HepG2 (cell line): ENCODE data around the gene LTB4R2. TPM values are rescaled to one million over a fixed set of nuclear protein-coding genes. Genes with fewer than 3 reads are reported as not detected.
A peak's percentile ranks its signal among the peaks of the same experiment; 100 is the strongest.

Experiments used
- ATAC-seq: fragments of 200-7000 bp; cut with Tn5 transposase; 3 replicates; pipeline ENCODE4 v1.9.1; 2020; ENCODE audit warnings: mild to moderate bottlenecking, moderate library complexity
- BruUV-seq: library from RNA; stranded (reverse); fragments of 400-500 nt; replicated peaks from 2 replicates; lab custom pipeline; 2021; lab: Mats Ljungman, UMichigan
- CTCF ChIA-PET: fragments of 300-600 bp; formaldehyde crosslinking; extraction: SDS; loops from one replicate; lab custom pipeline; 2021; ENCODE audit warnings: low total read pairs, inconsistent platforms, low intra/inter-chr PET ratio; lab: Yijun Ruan, JAX
- POLR2A ChIA-PET: fragments of 350-600 bp; sonication (Branson Sonifier 250); formaldehyde crosslinking; loops from one replicate; lab custom pipeline; 2020; ENCODE audit warnings: antibody characterized with exemption, inconsistent platforms; lab: Yijun Ruan, JAX
- DNase-seq: peaks from one replicate; pipeline ENCODE4 v3.0.0-alpha.2; 2015; ENCODE audit warnings: low spot score
- FAIRE-seq: peaks from 3 replicates; lab custom pipeline; 2011; peaks lifted over from hg19 to GRCh38; lab: Jason Lieb, UNC
- H2AFZ ChIP-seq: one replicate; pipeline ENCODE4 v1.6.1; 2011; ENCODE audit warnings: low read length, inconsistent platforms
- H3K27ac ChIP-seq: fragments of 300-600 bp; 3 replicates; pipeline ENCODE4 v1.8.0; 2011; ENCODE audit warnings: mixed run types, mild to moderate bottlenecking, mixed read lengths, low read length, inconsistent platforms; ENCODE audit not compliant: insufficient read depth; ENCODE audit errors: extremely low read length
- H3K27me3 ChIP-seq, 2 experiments: fragments of 200-600 bp in 1 of 2; 2 replicates in 1 of 2; 3 replicates in 1 of 2; pipeline versions ENCODE4 v1.6.0 to v1.8.0; 2011; ENCODE audit warnings: low read length in 2 of 2, mild to moderate bottlenecking in 2 of 2, moderate library complexity in 2 of 2, inconsistent platforms in 1 of 2; ENCODE audit not compliant: insufficient read depth in 2 of 2, control insufficient read depth in 1 of 2
- H3K36me3 ChIP-seq, 2 experiments: fragments of 200-600 bp in 1 of 2; replicated peaks in 1 of 2; 2 replicates in 1 of 2; 3 replicates in 1 of 2; pipeline versions ENCODE4 v1.5.1 to v1.8.0; 2011; ENCODE audit warnings: low read length in 2 of 2, inconsistent platforms in 1 of 2; ENCODE audit not compliant: insufficient read depth in 2 of 2, control insufficient read depth in 1 of 2
- H3K4me1 ChIP-seq: 2 replicates; pipeline ENCODE4 v1.5.1; 2012; ENCODE audit warnings: low read length, inconsistent platforms; ENCODE audit not compliant: insufficient read depth
- H3K4me2 ChIP-seq: 2 replicates; pipeline ENCODE4 v1.6.0; 2011; ENCODE audit warnings: low read depth, low read length, inconsistent platforms
- H3K4me3 ChIP-seq, 3 experiments: fragments of 200-600 bp in 1 of 3; sonication (generic), shearing (Covaris generic) in 1 of 3; replicated peaks in 1 of 3; 2 replicates each; pipeline ENCODE4 v1.5.1; 2011 to 2016; ENCODE audit warnings: low read length in 3 of 3, inconsistent platforms in 2 of 3, low read depth in 2 of 3, mild to moderate bottlenecking in 2 of 3, control low read depth in 1 of 3, mixed read lengths in 1 of 3; ENCODE audit not compliant: insufficient read depth in 1 of 3
- H3K79me2 ChIP-seq: one replicate; pipeline ENCODE4 v1.6.1; 2011; ENCODE audit warnings: low read length, inconsistent platforms; ENCODE audit not compliant: insufficient read depth
- H3K9ac ChIP-seq: 2 replicates; pipeline ENCODE4 v1.6.0; 2011; ENCODE audit warnings: mild to moderate bottlenecking, low read depth, low read length, inconsistent platforms; ENCODE audit not compliant: insufficient read depth
- H3K9me3 ChIP-seq: 2 replicates; pipeline ENCODE4 v1.5.1; 2012; ENCODE audit warnings: mild to moderate bottlenecking, low read length
- H4K20me1 ChIP-seq: 2 replicates; pipeline ENCODE4 v1.6.0; 2011; ENCODE audit warnings: inconsistent platforms, mild to moderate bottlenecking, low read length, moderate library complexity; ENCODE audit not compliant: insufficient read depth
- CBFB ChIP-seq: sonication (generic); formaldehyde crosslinking; IDR thresholded peaks from 2 replicates; pipeline ENCODE4 v1.4.0; 2020; ENCODE audit warnings: missing genetic modification reagents
- CBX5 ChIP-seq: sonication (generic); formaldehyde crosslinking; IDR thresholded peaks from 2 replicates; pipeline ENCODE4 v1.4.0; 2020; ENCODE audit warnings: missing genetic modification reagents, borderline replicate concordance
- FOXO4 ChIP-seq: sonication (generic); formaldehyde crosslinking; conservative IDR thresholded peaks from 2 replicates; pipeline ENCODE4 v1.8.1; 2023; ENCODE audit warnings: missing genetic modification reagents
- HOXA9 ChIP-seq: sonication (generic); formaldehyde crosslinking; IDR thresholded peaks from 2 replicates; pipeline ENCODE4 v1.8.1; 2022; ENCODE audit warnings: missing genetic modification reagents, mild to moderate bottlenecking, moderate library complexity, borderline replicate concordance
- KLF6 ChIP-seq: IDR thresholded peaks from 2 replicates; pipeline ENCODE4 v1.8.0; 2016; ENCODE audit warnings: missing biosample characterization, missing genetic modification reagents
- MTF1 ChIP-seq: sonication (generic); formaldehyde crosslinking; IDR thresholded peaks from 2 replicates; pipeline ENCODE4 v1.5.0; 2020; ENCODE audit warnings: missing genetic modification reagents
- SIX4 ChIP-seq: sonication (generic); formaldehyde crosslinking; IDR thresholded peaks from 2 replicates; pipeline ENCODE4 v1.4.0; 2020; ENCODE audit warnings: missing genetic modification reagents
- SMAD3 ChIP-seq: sonication (generic); formaldehyde crosslinking; IDR thresholded peaks from 2 replicates; pipeline ENCODE4 v1.4.0; 2020; ENCODE audit warnings: missing genetic modification reagents
- ZBTB21 ChIP-seq: sonication (generic); formaldehyde crosslinking; IDR thresholded peaks from 2 replicates; pipeline ENCODE4 v1.4.0; 2020; ENCODE audit warnings: missing genetic modification reagents
- ZFP1 ChIP-seq: IDR thresholded peaks from 2 replicates; pipeline ENCODE4 v1.6.1; 2016
- ZFP41 ChIP-seq: sonication (generic); formaldehyde crosslinking; IDR thresholded peaks from 2 replicates; pipeline ENCODE4 v1.4.0; 2020; ENCODE audit warnings: mild to moderate bottlenecking, missing genetic modification reagents, borderline replicate concordance
- ZMAT5 ChIP-seq: sonication (generic); formaldehyde crosslinking; IDR thresholded peaks from 2 replicates; pipeline ENCODE4 v1.5.0; 2020; ENCODE audit warnings: mild to moderate bottlenecking, low read depth, missing genetic modification reagents, borderline replicate concordance
- ZNF18 ChIP-seq: sonication (generic); formaldehyde crosslinking; IDR thresholded peaks from 2 replicates; pipeline ENCODE4 v1.8.0; 2022; ENCODE audit warnings: mild to moderate bottlenecking, missing genetic modification reagents; ENCODE audit not compliant: insufficient replicate concordance
- ZNF563 ChIP-seq: sonication (generic); formaldehyde crosslinking; IDR thresholded peaks from 2 replicates; pipeline ENCODE4 v1.8.0; 2022; ENCODE audit warnings: mild to moderate bottlenecking, moderate library complexity, missing genetic modification reagents
- ZNF570 ChIP-seq: sonication (generic); formaldehyde crosslinking; IDR thresholded peaks from 2 replicates; pipeline ENCODE4 v1.4.0; 2020; ENCODE audit warnings: mild to moderate bottlenecking, missing genetic modification reagents, borderline replicate concordance
- ZNF597 ChIP-seq: sonication (generic); formaldehyde crosslinking; IDR thresholded peaks from 2 replicates; pipeline ENCODE4 v1.5.0; 2020; ENCODE audit warnings: missing genetic modification reagents
- ZNF629 ChIP-seq: sonication (generic); formaldehyde crosslinking; conservative IDR thresholded peaks from 2 replicates; pipeline ENCODE4 v1.5.0; 2020; ENCODE audit warnings: missing genetic modification reagents
- ZNF737 ChIP-seq: sonication (generic); formaldehyde crosslinking; IDR thresholded peaks from 2 replicates; pipeline ENCODE4 v1.5.0; 2020; ENCODE audit warnings: missing genetic modification reagents, mild to moderate bottlenecking, borderline replicate concordance
- ZNF878 ChIP-seq: sonication (generic); formaldehyde crosslinking; IDR thresholded peaks from 2 replicates; pipeline ENCODE4 v1.8.1; 2023; ENCODE audit warnings: mild to moderate bottlenecking, missing genetic modification reagents, moderate library complexity
- ZSCAN25 ChIP-seq: sonication (generic); formaldehyde crosslinking; IDR thresholded peaks from 2 replicates; pipeline ENCODE4 v1.8.0; 2022; ENCODE audit warnings: mild to moderate bottlenecking, missing genetic modification reagents
- WGBS: methylation state at CpG from one replicate; pipeline ENCODE4 v1.1.6; 2017; ENCODE audit warnings: low lambda C conversion rate; 5-methylcytosine and 5-hydroxymethylcytosine counted together
- in situ Hi-C: cut with HindIII; loops from 2 replicates; pipeline ENCODE4 v1.10.0; 2017; ENCODE audit warnings: low pct_unique_long_range_greater_than_20kb; ENCODE audit not compliant: extremely low pct_ligation_motif_present
- intact Hi-C: fragments of 100-400 bp; cut with micrococcal nuclease; formaldehyde crosslinking; loops from one replicate; pipeline ENCODE4 v1.10.0; 2022; ENCODE audit not compliant: unreplicated experiment
- polyA plus RNA-seq, 8 experiments: library from polyadenylated mRNA; depleted of rRNA in 3 of 8; stranded (reverse) in 7 of 8; unstranded in 1 of 8; fragments of >200 nt; fragmentation: Illumina TruSeq in 4 of 8; extraction: Trizol in 4 of 8; gene quantifications; 2 replicates each; pipeline versions ENCODE4 v1.2.1 to v1.2.3, GENCODE V29; 2011 to 2016; ENCODE audit warnings: low read depth in 4 of 8, missing spikeins in 1 of 8, mixed read lengths in 1 of 8; ENCODE audit not compliant: insufficient read depth in 1 of 8
- total RNA-seq, 5 experiments: library from RNA; depleted of rRNA; stranded (reverse); fragments of >200 nt; fragmentation: Illumina TruSeq; extraction: Trizol; gene quantifications; 2 replicates each; pipeline ENCODE4 v1.2.3, GENCODE V29; 2016; ENCODE audit warnings: low read depth in 1 of 5

The LTB4R2 gene
- total and polyA plus RNA-seq, 2 of the 13 experiments (the other 11 are each of a cell fraction or from before 2014, with no cell fraction given) = 3.9 to 6.9 TPM

GRCh38 chr14:24330973-24331674 is 21.2 kb downstream of the LTB4R2 start:
- 36% methylated on average over 10 of the region's 10 CpGs for WGBS
- Histone ChIP-seq H3K36me3 (no peaks in the 10 kb centered on the region), H3K4me3 (no peak overlapping the region), H3K9ac (no peak overlapping the region), H3K4me1 (peaks cover 29% of the 10 kb centered on the region), H3K4me2 (no peak overlapping the region), H3K27ac (no peak overlapping the region), H3K27me3 (peaks cover 31 to 82% of the 10 kb centered on the region in 2 experiments), H2AFZ (no peak overlapping the region), H3K9me3 (no peaks in the 10 kb centered on the region), H3K79me2 (no peaks in the 10 kb centered on the region), H4K20me1 (no peaks in the 10 kb centered on the region)
- CTCF ChIA-PET = interaction anchor here (1.2 to 10.2 kb wide), 5 partner anchors 24 to 103 kb away, joined by 3 to 235 read pairs (median 7); partner anchors contain the start of genes CBLN3, CIDEB, KHNYN and NFATC4
- in situ Hi-C loops = loop anchor here (5.0 kb wide), 1 partner anchor 101 kb away; no protein-coding TSS in a partner anchor
- POLR2A ChIA-PET = interaction anchor here (0.6 to 4.3 kb wide), 4 partner anchors 24 to 105 kb away, joined by 3 to 98 read pairs (median 26); partner anchors contain the start of genes CBLN3, CIDEB and KHNYN
- intact Hi-C loops = loop anchor here (5.0 kb wide), 1 partner anchor 1564 kb away; the partner anchor contains the start of gene OXA1L
- no peak for FAIRE-seq
- no TSS peak for BruUV-seq
- no peak for DNase-seq
- ATAC-seq = no peak
- TF ChIP-seq ZNF18 (CRISPR knock-in tag) (no peak), FOXO4 (CRISPR knock-in tag) (0 out of 2 replicates have a peak, but pooled peaks have one; percentile 87), MTF1 (CRISPR knock-in tag) (no peak), ZFP1 (no peak), SIX4 (CRISPR knock-in tag) (no peak), ZNF629 (CRISPR knock-in tag) (no peak), ZBTB21 (no peak), ZMAT5 (CRISPR knock-in tag) (no peak), HOXA9 (CRISPR knock-in tag) (no peak), ZNF570 (CRISPR knock-in tag) (no peak), CBX5 (peak; percentile 36; the same call in 1 of the 2 replicates), ZSCAN25 (CRISPR knock-in tag) (no peak), SMAD3 (CRISPR knock-in tag) (no peak), ZNF563 (CRISPR knock-in tag) (no peak), ZFP41 (0 out of 2 replicates have a peak, but pooled peaks have one; percentile 54), KLF6 (no peak), CBFB (CRISPR knock-in tag) (no peak), ZNF878 (no peak), ZNF737 (0 out of 2 replicates have a peak, but pooled peaks have one; percentile 81), ZNF597 (CRISPR knock-in tag) (no peak)
